Astrocyte of the cerebellum (primary cell): ENCODE measurements around the gene E2F3.

Experiments used
- DNase-seq: peaks from one replicate; pipeline ENCODE4 v3.0.0-alpha.2; 2011; ENCODE audit warnings: low read depth
- H3K4me3 ChIP-seq: 2 replicates; pipeline ENCODE4 v1.5.1; 2011; ENCODE audit warnings: mild to moderate bottlenecking, low read depth, low read length, moderate library complexity
- CTCF ChIP-seq: IDR thresholded peaks from 2 replicates; pipeline ENCODE4 v1.5.1; 2012; ENCODE audit warnings: low read length, low read depth, moderate library complexity, mild to moderate bottlenecking; ENCODE audit errors: missing control alignments
- in situ Hi-C: cut with HindIII; loops from 2 replicates; pipeline ENCODE4 v1.10.0; 2017; ENCODE audit warnings: low sequenced_read_pairs

The E2F3 gene

GRCh38 chr6:20375436-20375835 is 26.2 kb upstream of the E2F3 start:
- no peak overlapping the region for H3K4me3 ChIP-seq
- no peak for TF ChIP-seq CTCF
- DNase-seq, result no peak
- in situ Hi-C loops, result no loop called here

GRCh38 chr6:20377623-20378265 is 23.9 kb upstream of the E2F3 start:
- TF ChIP-seq CTCF, result no peak
- DNase-seq, result peak; percentile 54
- H3K4me3 ChIP-seq, result no peak overlapping the region
- in situ Hi-C loops, result no loop called here

- no peak overlapping the region for H3K4me3 ChIP-seq
- in situ Hi-C loops, result no loop called here
- no peak for DNase-seq
- TF ChIP-seq CTCF, result no peak
Measured at GRCh38 chr6:20379231-20379630, 22.4 kb upstream of the E2F3 start.

GRCh38 chr6:20386218-20386617 is 15.5 kb upstream of the E2F3 start:
- in situ Hi-C loops, result no loop called here
- H3K4me3 ChIP-seq, result no peak overlapping the region
- no peak for DNase-seq
- TF ChIP-seq CTCF, result no peak

GRCh38 chr6:20389066-20389465 is 12.6 kb upstream of the E2F3 start:
- no peak for DNase-seq
- H3K4me3 ChIP-seq, result no peak overlapping the region
- TF ChIP-seq CTCF, result no peak
- in situ Hi-C loops, result no loop called here

GRCh38 chr6:20393297-20393696 is 8.4 kb upstream of the E2F3 start:
- no peak overlapping the region for H3K4me3 ChIP-seq
- TF ChIP-seq CTCF, result no peak
- in situ Hi-C loops, result no loop called here
- DNase-seq, result no peak
